GM18507 (cell line): ENCODE measurements around the gene AJAP1.

ENCODE experiments used
- DNase-seq: peaks from one replicate; pipeline ENCODE4 v3.0.0; 2011; ENCODE audit warnings: low read depth; ENCODE audit not compliant: insufficient read length; ENCODE audit errors: extremely low spot score
- FAIRE-seq: peaks from 2 replicates; lab custom pipeline; 2011; peaks lifted over from hg19 to GRCh38; lab: Jason Lieb, UNC

AJAP1 gene

GRCh38 chr1:4674676-4675075 lies 20.3 kb downstream of the AJAP1 start:
- DNase-seq (no peak), FAIRE-seq (no peak)

- no peak for FAIRE-seq
- no peak for DNase-seq
Observed at GRCh38 chr1:4675454-4676186, 21.2 kb downstream of the AJAP1 start.

- DNase-seq (no peak), FAIRE-seq (no peak)
Observed at GRCh38 chr1:4676253-4676652, 21.8 kb downstream of the AJAP1 start.

DNA sequence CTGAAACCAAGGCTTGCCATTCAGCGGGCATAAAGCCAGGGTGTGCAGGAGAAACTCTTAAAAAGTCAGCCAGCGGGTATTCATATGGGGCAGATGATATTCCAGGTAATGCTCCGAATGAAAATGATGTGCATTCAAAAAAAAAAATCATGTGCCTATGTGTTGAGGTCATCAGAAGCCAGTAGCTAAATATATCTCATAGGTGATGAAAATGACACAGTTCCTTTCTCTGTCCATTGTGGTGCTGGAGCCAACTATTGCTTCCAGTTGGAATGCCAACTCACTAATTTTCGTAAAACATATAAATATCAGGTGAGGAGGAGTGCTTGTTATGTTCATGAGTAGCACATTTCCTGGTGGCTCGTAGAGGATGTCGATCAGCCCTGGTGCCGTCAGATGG lies 23.2 kb downstream of the AJAP1 start:
- no peak for FAIRE-seq
- no peak for DNase-seq

DNA sequence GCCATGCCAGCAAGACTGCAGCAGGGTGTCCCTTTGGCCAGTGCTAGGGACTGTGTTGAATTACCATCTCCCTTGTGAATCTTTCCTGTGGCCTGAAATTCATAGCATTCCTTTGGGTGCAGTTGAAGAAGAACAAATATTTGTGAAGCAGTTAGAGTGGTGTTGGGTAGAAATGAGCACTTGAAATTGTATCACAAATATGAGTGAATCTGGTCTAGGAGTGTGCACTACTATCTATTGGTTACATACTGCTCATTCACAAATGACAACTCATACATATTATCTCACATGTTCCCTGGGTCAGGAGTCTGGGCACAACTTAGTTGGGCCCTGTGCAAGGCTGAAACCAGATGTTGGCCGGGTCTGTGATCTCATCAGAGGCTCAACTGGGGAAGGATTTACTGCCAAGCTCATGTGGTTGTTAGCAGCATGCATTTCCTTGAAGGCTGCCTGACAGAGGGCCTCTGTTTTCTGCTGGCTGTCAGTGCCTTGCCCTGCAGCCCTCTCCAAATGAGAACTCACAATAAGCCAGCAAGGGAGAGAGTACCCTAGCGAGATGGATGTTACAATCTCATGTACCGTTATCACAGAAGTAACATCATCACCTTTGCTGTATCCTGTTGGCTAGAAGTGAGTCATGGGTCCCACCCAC lies 23.8 kb downstream of the AJAP1 start:
- no peak for FAIRE-seq
- no peak for DNase-seq

DNA sequence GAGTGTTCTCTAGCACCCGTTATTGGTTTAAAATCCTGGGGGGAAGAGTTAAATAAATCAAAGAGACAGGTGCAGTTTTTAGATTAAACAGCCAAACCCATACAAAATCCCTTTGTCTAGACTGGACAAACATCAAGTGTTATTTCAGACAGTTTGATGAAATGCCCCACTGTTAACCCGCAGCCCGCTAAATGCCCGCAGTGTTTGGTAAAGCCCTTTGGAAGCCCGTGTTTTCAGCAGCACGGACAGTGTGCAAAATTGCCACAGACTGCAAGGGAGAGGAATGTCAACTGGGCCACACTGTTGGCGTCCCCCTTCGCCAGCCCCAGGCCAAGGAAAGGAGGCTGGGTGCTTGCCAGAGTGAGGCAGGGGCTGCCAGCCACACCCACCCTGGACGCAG lies 26.6 kb downstream of the AJAP1 start:
- DNase-seq (no peak), FAIRE-seq (no peak)

DNA sequence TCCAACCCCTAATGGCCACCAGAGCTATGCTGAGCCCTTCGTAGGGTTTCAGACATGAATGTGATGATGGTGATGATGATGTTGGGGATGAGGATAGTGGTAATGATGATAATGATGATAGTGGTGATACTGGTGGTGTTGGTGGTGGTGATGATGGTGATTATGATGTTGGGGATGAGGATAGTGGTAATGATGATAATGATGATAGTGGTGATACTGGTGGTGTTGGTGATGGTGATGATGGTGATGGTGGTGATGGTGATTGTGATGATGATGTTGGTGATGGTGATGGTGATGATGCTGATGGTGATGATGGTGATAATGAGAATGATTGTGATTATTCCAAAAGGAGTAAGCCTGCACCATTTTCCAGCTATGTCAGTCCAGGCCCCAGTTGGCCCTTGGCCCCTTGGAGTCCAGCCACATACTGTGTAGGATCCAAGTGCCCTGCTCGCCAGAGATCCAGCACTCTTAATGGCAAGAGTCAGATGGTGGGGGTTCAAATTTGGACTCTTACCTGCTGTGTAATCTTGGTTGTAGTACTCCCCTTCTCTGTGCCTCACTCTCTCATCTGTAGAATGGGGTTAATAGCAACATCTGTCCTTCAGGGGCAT lies 28.3 kb downstream of the AJAP1 start:
- DNase-seq = no peak
- FAIRE-seq = no peak

- DNase-seq (no peak), FAIRE-seq (no peak)
Observed at GRCh38 chr1:4684136-4684535, 29.7 kb downstream of the AJAP1 start.

GRCh38 chr1:4684864-4685522 lies 30.6 kb downstream of the AJAP1 start:
- DNase-seq = no peak
- no peak for FAIRE-seq

DNA sequence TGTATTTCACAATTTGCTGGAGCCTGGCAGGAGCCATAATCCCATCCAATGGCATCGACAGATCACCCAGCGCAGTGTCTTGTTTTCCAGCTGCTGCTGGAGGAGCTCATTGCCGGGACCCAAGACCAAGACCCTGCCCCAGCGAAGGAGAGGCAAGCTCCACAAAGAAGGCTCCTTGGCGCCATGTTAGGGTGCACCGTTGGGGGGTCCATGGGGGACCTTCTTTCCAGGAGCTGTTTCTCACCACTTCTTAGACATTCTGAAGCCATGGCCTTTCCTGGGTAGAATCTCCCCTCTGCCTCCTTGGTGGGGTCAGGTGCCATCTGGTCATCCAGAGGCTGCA lies 31.1 kb downstream of the AJAP1 start:
- no peak for FAIRE-seq

GRCh38 chr1:4687943-4688342 lies 33.5 kb downstream of the AJAP1 start:
- DNase-seq (no peak), FAIRE-seq (no peak)

More for the DNA sequence above, 31.1 kb downstream of the AJAP1 start:
- DNase-seq = no peak

DNA sequence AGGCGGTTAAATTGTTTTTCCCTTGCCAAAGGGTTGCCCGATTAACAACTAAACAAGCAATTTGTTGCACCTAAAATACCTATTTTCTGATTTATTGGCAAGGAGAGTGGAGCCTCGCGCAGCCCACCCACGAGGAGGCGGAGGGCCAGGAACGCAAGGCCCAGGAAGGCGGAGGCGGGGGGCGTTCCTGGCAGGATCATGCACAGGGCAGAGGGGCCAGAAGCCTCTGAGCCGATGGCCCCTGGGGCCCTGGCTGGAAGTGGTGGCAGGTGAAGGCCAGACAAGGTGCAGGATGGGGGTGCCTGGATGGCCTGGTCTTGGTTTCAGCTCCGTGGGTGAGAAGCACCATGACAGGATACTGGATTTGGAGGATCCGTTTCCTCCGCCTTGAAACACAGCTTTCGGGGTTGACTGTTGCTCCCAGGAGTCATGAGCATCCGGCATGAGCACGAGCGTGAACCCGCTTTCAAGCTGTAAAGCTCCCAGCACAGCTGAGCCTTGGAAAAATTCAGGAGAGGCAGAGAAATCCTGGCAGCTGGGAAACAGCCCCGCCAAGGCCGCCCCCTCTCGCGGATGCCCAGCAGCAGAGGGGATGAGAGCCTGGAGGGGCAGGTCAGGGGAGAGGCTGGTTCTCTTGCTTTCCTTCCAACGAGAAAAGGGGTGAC lies 35.0 kb downstream of the AJAP1 start:
- no peak for FAIRE-seq
- no peak for DNase-seq

DNA sequence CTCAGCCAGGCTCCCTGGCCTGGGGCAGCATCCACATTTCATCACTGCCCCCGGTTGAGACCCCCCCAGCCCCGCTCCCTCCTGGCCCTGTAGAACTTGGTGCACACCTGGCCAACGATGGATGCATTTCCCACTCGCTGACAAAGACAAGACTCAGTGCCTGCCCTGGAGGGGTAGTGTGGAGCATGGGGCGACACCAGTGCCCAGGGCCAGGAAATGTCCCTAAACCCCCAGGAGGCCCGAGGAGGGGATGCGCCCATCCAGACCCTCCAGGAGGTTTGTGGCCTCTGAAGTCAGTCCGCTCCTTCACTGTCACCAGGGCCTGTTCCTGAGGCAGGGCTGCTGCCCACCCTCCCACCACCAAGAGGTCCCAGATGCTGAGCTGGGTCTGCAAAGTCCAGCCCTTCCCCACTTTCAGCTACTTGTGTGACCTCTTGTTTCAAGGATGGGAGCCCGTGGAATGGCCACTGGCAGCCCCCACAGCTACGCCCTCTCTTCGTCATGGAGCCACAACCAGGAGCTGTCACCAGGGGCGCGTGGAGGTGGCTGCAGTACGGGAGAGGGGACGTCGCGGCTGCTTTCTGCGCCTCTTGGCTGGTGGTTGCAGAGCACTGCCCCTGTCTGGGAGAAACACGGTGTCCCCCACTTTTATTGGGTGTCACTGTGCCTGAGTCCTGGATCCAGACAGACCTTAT lies 35.7 kb downstream of the AJAP1 start:
- no peak for FAIRE-seq
- no peak for DNase-seq

DNA sequence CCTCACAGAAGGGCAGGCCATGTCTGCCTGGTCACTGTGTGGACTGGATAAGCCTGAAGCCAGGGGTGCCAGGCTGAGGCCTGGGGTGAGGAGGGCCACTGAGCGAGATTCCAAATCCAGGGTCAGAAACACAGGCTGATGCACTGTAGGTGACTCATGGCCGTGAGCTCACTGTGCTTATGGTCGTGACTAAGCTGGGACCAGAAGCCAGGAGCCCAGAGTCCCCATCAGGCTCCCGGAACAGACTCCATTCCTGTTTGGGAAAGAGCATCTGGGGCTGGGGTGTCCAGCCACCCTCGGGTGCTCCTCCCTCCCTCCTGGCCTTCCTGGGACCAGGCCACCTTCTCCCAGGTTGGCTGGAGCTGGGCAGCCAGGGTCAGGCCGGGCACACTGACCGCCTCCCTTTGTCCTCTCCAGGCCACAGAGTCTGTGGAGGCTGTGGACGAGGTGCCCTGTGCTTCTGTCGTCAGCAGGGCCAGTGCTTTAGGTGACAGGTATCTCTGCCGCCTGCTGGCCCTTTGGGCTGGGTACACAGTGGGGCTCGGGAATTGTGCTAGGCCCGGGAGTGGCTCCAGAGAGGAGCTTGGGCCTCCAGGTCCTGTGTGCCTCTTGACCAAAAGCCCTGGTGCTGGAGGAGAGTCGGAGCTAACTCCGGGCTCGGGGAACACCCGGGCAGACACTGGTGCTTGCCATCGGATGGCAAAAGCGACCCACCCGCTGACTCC lies 36.7 kb downstream of the AJAP1 start:
- FAIRE-seq (no peak), DNase-seq (no peak)

DNA sequence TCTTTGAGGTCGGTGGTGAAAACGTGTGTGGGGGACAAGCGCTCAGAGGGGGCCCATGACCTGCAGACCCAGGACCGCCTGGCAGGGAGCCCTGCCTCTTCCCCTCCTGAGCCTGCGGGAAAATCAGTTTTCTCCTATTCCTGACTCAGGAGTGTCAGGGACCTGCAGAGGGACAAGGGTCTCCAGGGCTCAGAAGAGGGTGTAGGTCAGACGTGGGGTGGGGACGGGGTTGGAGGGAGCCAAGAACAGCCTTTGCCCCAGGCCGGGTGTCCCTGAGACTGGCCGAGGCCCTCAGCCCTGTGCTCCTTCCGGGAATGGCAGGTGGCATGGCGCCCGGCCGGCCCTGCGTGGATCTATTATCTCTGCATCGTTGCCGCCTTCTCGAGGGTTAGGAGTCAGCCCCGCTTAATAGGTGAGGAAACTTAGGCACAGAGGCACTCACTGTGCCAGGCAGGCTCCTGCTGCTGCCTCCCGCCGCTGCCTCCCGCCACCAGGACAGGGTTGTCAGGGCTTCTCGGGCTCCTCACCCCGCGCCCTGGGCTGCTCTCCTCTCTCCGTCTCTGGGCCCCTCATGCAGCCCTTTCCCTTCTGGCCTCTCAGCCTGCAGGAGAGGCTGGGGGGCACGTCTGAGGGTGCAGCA lies 37.5 kb downstream of the AJAP1 start:
- FAIRE-seq = no peak
- DNase-seq = no peak

DNA sequence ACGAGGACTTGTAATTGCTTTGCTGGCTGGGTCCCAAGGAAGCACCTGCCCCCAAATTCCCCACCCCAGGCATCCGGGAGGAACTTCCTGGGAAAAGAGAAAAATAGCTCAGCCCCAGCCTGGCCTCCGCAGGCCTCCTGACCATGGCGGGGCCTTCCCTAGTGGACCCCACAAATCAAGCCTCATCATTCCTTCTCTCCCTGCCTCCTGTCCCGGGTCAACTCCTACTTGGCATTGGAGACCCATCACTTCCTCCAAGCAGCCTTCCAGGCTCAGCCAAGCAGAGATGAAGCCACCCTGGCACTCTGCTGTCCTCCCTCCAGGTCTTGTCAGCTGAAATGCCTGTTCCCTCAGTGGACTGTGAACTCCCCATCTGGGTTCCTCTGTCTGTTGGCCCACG lies 38.0 kb downstream of the AJAP1 start:
- DNase-seq = no peak
- FAIRE-seq = no peak

- DNase-seq (no peak), FAIRE-seq (no peak)
Observed at GRCh38 chr1:4693331-4693730, 38.9 kb downstream of the AJAP1 start.

GRCh38 chr1:4693891-4694290 lies 39.5 kb downstream of the AJAP1 start:
- DNase-seq = no peak
- FAIRE-seq = no peak
